GM18858 (cell line): ENCODE results near the gene ZNF516.

Experiments used
- ATAC-seq: cut with Tn5 transposase; IDR thresholded peaks from one replicate; pipeline ENCODE4 v1.9.1; 2021; ENCODE audit not compliant: unreplicated experiment

Gene ZNF516

GRCh38 chr18:76314496-76314895 lies 180.5 kb downstream of the ZNF516 start:
- no peak for ATAC-seq

- ATAC-seq, result no peak
Observed at GRCh38 chr18:76314015-76314414, 181.0 kb downstream of the ZNF516 start.
